HepG2 (cell line): ENCODE results near the gene CENPW. TPM values are rescaled to one million over a fixed set of nuclear protein-coding genes. Genes with fewer than 3 reads are reported as not detected.

ENCODE experiments used
- ATAC-seq: fragments of 200-7000 bp; cut with Tn5 transposase; 3 replicates; pipeline ENCODE4 v1.9.1; 2020; ENCODE audit warnings: mild to moderate bottlenecking, moderate library complexity
- BruUV-seq: library from RNA; stranded (reverse); fragments of 400-500 nt; replicated peaks from 2 replicates; lab custom pipeline; 2021; lab: Mats Ljungman, UMichigan
- CTCF ChIA-PET: fragments of 300-600 bp; formaldehyde crosslinking; extraction: SDS; loops from one replicate; lab custom pipeline; 2021; ENCODE audit warnings: low total read pairs, inconsistent platforms, low intra/inter-chr PET ratio; lab: Yijun Ruan, JAX
- POLR2A ChIA-PET: fragments of 350-600 bp; sonication (Branson Sonifier 250); formaldehyde crosslinking; loops from one replicate; lab custom pipeline; 2020; ENCODE audit warnings: antibody characterized with exemption, inconsistent platforms; lab: Yijun Ruan, JAX
- DNase-seq: peaks from one replicate; pipeline ENCODE4 v3.0.0-alpha.2; 2015; ENCODE audit warnings: low spot score
- FAIRE-seq: peaks from 3 replicates; lab custom pipeline; 2011; peaks lifted over from hg19 to GRCh38; lab: Jason Lieb, UNC
- H2AFZ ChIP-seq: one replicate; pipeline ENCODE4 v1.6.1; 2011; ENCODE audit warnings: low read length, inconsistent platforms
- H3K27ac ChIP-seq: fragments of 300-600 bp; 3 replicates; pipeline ENCODE4 v1.8.0; 2011; ENCODE audit warnings: mixed run types, mild to moderate bottlenecking, mixed read lengths, low read length, inconsistent platforms; ENCODE audit not compliant: insufficient read depth; ENCODE audit errors: extremely low read length
- H3K27me3 ChIP-seq, 2 experiments: fragments of 200-600 bp in 1 of 2; 2 replicates in 1 of 2; 3 replicates in 1 of 2; pipeline versions ENCODE4 v1.6.0 to v1.8.0; 2011; ENCODE audit warnings: low read length in 2 of 2, mild to moderate bottlenecking in 2 of 2, moderate library complexity in 2 of 2, inconsistent platforms in 1 of 2; ENCODE audit not compliant: insufficient read depth in 2 of 2, control insufficient read depth in 1 of 2
- H3K36me3 ChIP-seq, 2 experiments: fragments of 200-600 bp in 1 of 2; replicated peaks in 1 of 2; 2 replicates in 1 of 2; 3 replicates in 1 of 2; pipeline versions ENCODE4 v1.5.1 to v1.8.0; 2011; ENCODE audit warnings: low read length in 2 of 2, inconsistent platforms in 1 of 2; ENCODE audit not compliant: insufficient read depth in 2 of 2, control insufficient read depth in 1 of 2
- H3K4me1 ChIP-seq: 2 replicates; pipeline ENCODE4 v1.5.1; 2012; ENCODE audit warnings: low read length, inconsistent platforms; ENCODE audit not compliant: insufficient read depth
- H3K4me2 ChIP-seq: 2 replicates; pipeline ENCODE4 v1.6.0; 2011; ENCODE audit warnings: low read depth, low read length, inconsistent platforms
- H3K4me3 ChIP-seq, 3 experiments: fragments of 200-600 bp in 1 of 3; sonication (generic), shearing (Covaris generic) in 1 of 3; replicated peaks in 1 of 3; 2 replicates each; pipeline ENCODE4 v1.5.1; 2011 to 2016; ENCODE audit warnings: low read length in 3 of 3, inconsistent platforms in 2 of 3, low read depth in 2 of 3, mild to moderate bottlenecking in 2 of 3, control low read depth in 1 of 3, mixed read lengths in 1 of 3; ENCODE audit not compliant: insufficient read depth in 1 of 3
- H3K79me2 ChIP-seq: one replicate; pipeline ENCODE4 v1.6.1; 2011; ENCODE audit warnings: low read length, inconsistent platforms; ENCODE audit not compliant: insufficient read depth
- H3K9ac ChIP-seq: 2 replicates; pipeline ENCODE4 v1.6.0; 2011; ENCODE audit warnings: mild to moderate bottlenecking, low read depth, low read length, inconsistent platforms; ENCODE audit not compliant: insufficient read depth
- H3K9me3 ChIP-seq: 2 replicates; pipeline ENCODE4 v1.5.1; 2012; ENCODE audit warnings: mild to moderate bottlenecking, low read length
- H4K20me1 ChIP-seq: 2 replicates; pipeline ENCODE4 v1.6.0; 2011; ENCODE audit warnings: inconsistent platforms, mild to moderate bottlenecking, low read length, moderate library complexity; ENCODE audit not compliant: insufficient read depth
- BORCS8-MEF2B ChIP-seq: sonication (generic); formaldehyde crosslinking; IDR thresholded peaks from 2 replicates; pipeline ENCODE4 v1.8.0; 2022; ENCODE audit warnings: mild to moderate bottlenecking, missing genetic modification reagents
- HINFP ChIP-seq: sonication (generic); formaldehyde crosslinking; IDR thresholded peaks from 2 replicates; pipeline ENCODE4 v1.4.0; 2020; ENCODE audit warnings: low read depth, mild to moderate bottlenecking, missing genetic modification reagents
- KLF11 ChIP-seq: IDR thresholded peaks from 2 replicates; pipeline ENCODE4 v1.6.1; 2016; ENCODE audit warnings: missing compliant biosample characterization
- KMT2B ChIP-seq: IDR thresholded peaks from 2 replicates; pipeline ENCODE4 v1.6.1; 2016; ENCODE audit warnings: missing genetic modification reagents, missing compliant biosample characterization
- MATR3 ChIP-seq: sonication (generic); formaldehyde crosslinking; IDR thresholded peaks from 2 replicates; pipeline ENCODE4 v1.4.0; 2020; ENCODE audit warnings: missing genetic modification reagents
- THRA ChIP-seq: sonication (generic); formaldehyde crosslinking; IDR thresholded peaks from 2 replicates; pipeline ENCODE4 v1.4.0; 2020; ENCODE audit warnings: missing genetic modification reagents, borderline replicate concordance
- XBP1 ChIP-seq: sonication (generic); formaldehyde crosslinking; IDR thresholded peaks from 2 replicates; pipeline ENCODE4 v1.5.0; 2020; ENCODE audit warnings: missing genetic modification reagents
- ZNF260 ChIP-seq: sonication (generic); formaldehyde crosslinking; IDR thresholded peaks from 2 replicates; pipeline ENCODE4 v1.4.0; 2020; ENCODE audit warnings: missing genetic modification reagents, low read depth, mild to moderate bottlenecking, borderline replicate concordance
- ZNF263 ChIP-seq: sonication (generic); formaldehyde crosslinking; IDR thresholded peaks from 2 replicates; pipeline ENCODE4 v1.4.0; 2020; ENCODE audit warnings: missing genetic modification reagents
- ZNF543 ChIP-seq: sonication (generic); formaldehyde crosslinking; IDR thresholded peaks from 2 replicates; pipeline ENCODE4 v1.4.0; 2020; ENCODE audit warnings: mild to moderate bottlenecking, missing genetic modification reagents
- ZNF574 ChIP-seq: sonication (generic); formaldehyde crosslinking; IDR thresholded peaks from 2 replicates; pipeline ENCODE4 v1.4.0; 2020; ENCODE audit warnings: missing genetic modification reagents
- ZNF672 ChIP-seq: sonication (generic); formaldehyde crosslinking; IDR thresholded peaks from 2 replicates; pipeline ENCODE4 v1.8.1; 2022; ENCODE audit warnings: missing genetic modification reagents
- ZNF7 ChIP-seq: IDR thresholded peaks from 2 replicates; pipeline ENCODE4 v1.6.1; 2016; ENCODE audit warnings: missing biosample characterization, missing genetic modification reagents
- ZSCAN12 ChIP-seq: sonication (generic); formaldehyde crosslinking; IDR thresholded peaks from 2 replicates; pipeline ENCODE4 v1.9.0; 2021; ENCODE audit warnings: mild to moderate bottlenecking, missing genetic modification reagents
- in situ Hi-C: cut with HindIII; loops from 2 replicates; pipeline ENCODE4 v1.10.0; 2017; ENCODE audit warnings: low pct_unique_long_range_greater_than_20kb; ENCODE audit not compliant: extremely low pct_ligation_motif_present
- intact Hi-C: fragments of 100-400 bp; cut with micrococcal nuclease; formaldehyde crosslinking; loops from one replicate; pipeline ENCODE4 v1.10.0; 2022; ENCODE audit not compliant: unreplicated experiment
- polyA plus RNA-seq, 8 experiments: library from polyadenylated mRNA; depleted of rRNA in 3 of 8; stranded (reverse) in 7 of 8; unstranded in 1 of 8; fragments of >200 nt; fragmentation: Illumina TruSeq in 4 of 8; extraction: Trizol in 4 of 8; gene quantifications; 2 replicates each; pipeline versions ENCODE4 v1.2.1 to v1.2.3, GENCODE V29; 2011 to 2016; ENCODE audit warnings: low read depth in 4 of 8, missing spikeins in 1 of 8, mixed read lengths in 1 of 8; ENCODE audit not compliant: insufficient read depth in 1 of 8
- total RNA-seq, 5 experiments: library from RNA; depleted of rRNA; stranded (reverse); fragments of >200 nt; fragmentation: Illumina TruSeq; extraction: Trizol; gene quantifications; 2 replicates each; pipeline ENCODE4 v1.2.3, GENCODE V29; 2016; ENCODE audit warnings: low read depth in 1 of 5
- TF ChIP-seq, protein P1 (sequence below): sonication (generic); formaldehyde crosslinking; IDR thresholded peaks from 2 replicates; pipeline ENCODE4 v1.5.1; 2020; ENCODE audit warnings: mild to moderate bottlenecking, moderate library complexity, missing genetic modification reagents
- TF ChIP-seq, protein P2 (sequence below), 2 experiments: sonication (generic) in 1 of 2; formaldehyde crosslinking in 1 of 2; IDR thresholded peaks; 2 replicates each; pipeline versions ENCODE4 v1.5.1 to v1.6.1; 2011 to 2020; ENCODE audit warnings: borderline replicate concordance in 1 of 2, low read depth in 1 of 2, low read length in 1 of 2, mild to moderate bottlenecking in 1 of 2, missing genetic modification reagents in 1 of 2, moderate library complexity in 1 of 2

The CENPW gene
- total and polyA plus RNA-seq, 2 of the 13 experiments (the other 11 are each of a cell fraction or from before 2014, with no cell fraction given) = 8.6 to 94.7 TPM

DNA sequence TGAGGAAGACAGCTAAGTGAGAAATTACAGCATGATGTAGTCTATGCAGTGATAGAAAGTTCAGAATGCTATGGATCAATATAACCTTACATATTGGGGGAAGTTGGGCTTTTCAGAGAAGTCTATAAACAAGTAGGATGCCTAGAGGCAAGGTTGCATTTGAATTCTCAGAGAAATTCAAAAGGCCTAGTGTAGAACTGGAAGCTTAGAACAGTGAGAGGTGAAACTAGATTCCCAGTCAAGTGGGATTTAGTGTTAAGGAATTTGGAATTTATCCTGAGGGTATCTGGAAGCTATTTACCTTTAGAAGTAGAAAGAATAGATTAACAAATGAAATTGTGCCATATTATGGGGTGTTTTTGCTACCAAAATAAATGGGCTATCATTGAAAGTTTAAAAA is 4.3 kb downstream of the CENPW start:
- peaks cover 26% of the 10 kb centered on the region for H3K4me1 ChIP-seq
- H2AFZ ChIP-seq = no peak overlapping the region
- no peak overlapping the region for H3K9ac ChIP-seq
- no peak overlapping the region for H3K4me3 ChIP-seq
- H3K4me2 ChIP-seq = no peak overlapping the region
- FAIRE-seq (no peak), DNase-seq (no peak), ATAC-seq (no peak)
- peaks cover 0 to 5% of the 10 kb centered on the region in 2 experiments; a peak in 1 of 5 replicates for H3K27me3 ChIP-seq
- H4K20me1 ChIP-seq = no peaks in the 10 kb centered on the region
- H3K27ac ChIP-seq = no peak overlapping the region
- H3K9me3 ChIP-seq = no peaks in the 10 kb centered on the region
- CTCF ChIA-PET = no interaction called here
- peaks cover 0 to 2% of the 10 kb centered on the region in 2 experiments; a peak in 3 of 5 replicates for H3K36me3 ChIP-seq
- no TSS peak for BruUV-seq
- H3K79me2 ChIP-seq = peaks cover 36% of the 10 kb centered on the region
- intact Hi-C loops = no loop called here
- POLR2A ChIA-PET = no interaction called here
- in situ Hi-C loops = no loop called here
- TF ChIP-seq KLF11 (CRISPR knock-in tag) (no peak), ZNF543 (CRISPR knock-in tag) (no peak), BORCS8-MEF2B (CRISPR knock-in tag) (no peak), KMT2B (CRISPR knock-in tag) (no peak), ZSCAN12 (CRISPR knock-in tag) (no peak), XBP1 (CRISPR knock-in tag) (no peak), ZNF7 (no peak), ZNF260 (CRISPR knock-in tag) (no peak), HINFP (CRISPR knock-in tag) (no peak), ZNF574 (CRISPR knock-in tag) (no peak), ZNF672 (CRISPR knock-in tag) (no peak), ZNF263 (CRISPR knock-in tag) (no peak), THRA (CRISPR knock-in tag) (no peak), MATR3 (CRISPR knock-in tag) (no peak)
- TF ChIP-seq, protein P1, sequence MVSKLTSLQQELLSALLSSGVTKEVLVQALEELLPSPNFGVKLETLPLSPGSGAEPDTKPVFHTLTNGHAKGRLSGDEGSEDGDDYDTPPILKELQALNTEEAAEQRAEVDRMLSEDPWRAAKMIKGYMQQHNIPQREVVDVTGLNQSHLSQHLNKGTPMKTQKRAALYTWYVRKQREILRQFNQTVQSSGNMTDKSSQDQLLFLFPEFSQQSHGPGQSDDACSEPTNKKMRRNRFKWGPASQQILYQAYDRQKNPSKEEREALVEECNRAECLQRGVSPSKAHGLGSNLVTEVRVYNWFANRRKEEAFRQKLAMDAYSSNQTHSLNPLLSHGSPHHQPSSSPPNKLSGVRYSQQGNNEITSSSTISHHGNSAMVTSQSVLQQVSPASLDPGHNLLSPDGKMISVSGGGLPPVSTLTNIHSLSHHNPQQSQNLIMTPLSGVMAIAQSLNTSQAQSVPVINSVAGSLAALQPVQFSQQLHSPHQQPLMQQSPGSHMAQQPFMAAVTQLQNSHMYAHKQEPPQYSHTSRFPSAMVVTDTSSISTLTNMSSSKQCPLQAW (CRISPR knock-in tag) = no peak
- TF ChIP-seq, protein P2, sequence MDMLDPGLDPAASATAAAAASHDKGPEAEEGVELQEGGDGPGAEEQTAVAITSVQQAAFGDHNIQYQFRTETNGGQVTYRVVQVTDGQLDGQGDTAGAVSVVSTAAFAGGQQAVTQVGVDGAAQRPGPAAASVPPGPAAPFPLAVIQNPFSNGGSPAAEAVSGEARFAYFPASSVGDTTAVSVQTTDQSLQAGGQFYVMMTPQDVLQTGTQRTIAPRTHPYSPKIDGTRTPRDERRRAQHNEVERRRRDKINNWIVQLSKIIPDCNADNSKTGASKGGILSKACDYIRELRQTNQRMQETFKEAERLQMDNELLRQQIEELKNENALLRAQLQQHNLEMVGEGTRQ (IDR thresholded peaks at IDR 0.05; ENCODE audit: low read depth, low read length) = no peak
- TF ChIP-seq, protein P2 (CRISPR knock-in tag; IDR thresholded peaks at IDR 0.05; ENCODE audit: borderline replicate concordance) = no peak
